Mesenteric fat pad (tissue), 1 donor: Measurements from ENCODE around the gene NTN5. TPM values are rescaled to one million over a fixed set of nuclear protein-coding genes. Genes with fewer than 3 reads are reported as not detected.
"Not testable (repeated sequence)": the region's sequence is repeated elsewhere in the genome, so short reads cannot be mapped to it uniquely, and the experiment has no call there.

Source experiments
- DNase-seq: peaks from one replicate; pipeline ENCODE4 v3.0.0-alpha.2; 2020; ENCODE audit warnings: low spot score
- total RNA-seq: library from RNA; stranded (reverse); fragmentation: NEBNext Ultra II Directional; extraction: Animal tissue kit (Norgen Biotek cat#: 25700); gene quantifications from one replicate; pipeline ENCODE4 v1.2.1, GENCODE V29; 2021
- donor health status: DM: yes; HTN: yes; CAD: no.

Gene NTN5
- total RNA-seq, 1 donor from 2014 or later, result 0.51 TPM

- DNase-seq, result no peak
Observed at GRCh38 chr19:48670699-48671445, 1.9 kb downstream of the NTN5 start.

DNA sequence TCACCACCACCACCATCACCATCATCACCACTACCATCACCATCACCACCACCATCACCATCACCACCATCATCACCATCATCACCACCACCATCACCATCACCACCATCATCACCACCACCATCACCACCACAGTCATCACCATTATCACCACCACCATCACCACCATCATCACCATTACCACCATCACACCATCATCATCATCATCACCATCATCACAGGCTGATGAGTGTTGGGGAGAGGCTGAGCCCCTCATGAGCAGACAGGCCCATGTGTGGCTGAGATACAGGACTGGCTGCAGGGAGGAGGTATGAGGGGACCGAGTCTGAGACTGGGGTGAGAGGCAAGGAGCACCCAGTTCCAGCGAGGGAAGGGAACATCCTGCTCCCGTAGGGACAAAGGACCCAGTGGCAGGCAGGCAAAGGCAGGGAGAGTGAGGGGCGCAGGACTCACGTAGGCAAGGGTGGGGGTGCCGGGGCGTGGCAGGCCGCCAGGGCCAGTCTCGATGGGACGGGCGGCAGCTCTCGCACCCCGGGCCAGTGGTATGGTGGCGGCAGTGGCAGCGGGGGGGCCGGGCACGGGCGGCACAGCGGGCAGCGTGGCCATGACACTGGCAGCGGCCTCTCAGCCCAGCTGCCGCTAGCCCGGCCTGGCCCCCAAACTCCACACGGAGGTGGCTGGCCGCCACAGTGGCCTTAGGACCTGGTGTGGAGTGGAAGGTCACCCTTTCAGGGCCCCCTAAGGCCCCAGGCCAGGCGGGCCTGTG lies 2.7 kb downstream of the NTN5 start:
- DNase-seq, result no peak

DNA sequence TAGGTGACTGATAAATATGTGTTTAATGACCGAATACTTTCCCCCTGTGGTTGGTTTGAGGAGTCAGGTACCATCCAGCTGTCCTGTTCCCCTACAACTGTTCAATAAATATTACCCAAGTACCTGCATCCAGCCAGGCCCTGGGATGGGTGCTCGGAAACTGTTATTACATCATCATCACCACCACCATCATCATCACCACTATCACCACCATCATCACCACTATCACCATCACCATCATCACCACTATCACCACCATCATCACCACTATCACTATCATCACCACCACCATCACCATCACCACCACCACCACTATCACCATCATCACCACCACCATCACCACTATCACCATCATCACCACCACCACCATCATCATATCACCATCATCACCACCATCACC lies 4.1 kb downstream of the NTN5 start:
- DNase-seq, result no peak

- no peak for DNase-seq
Observed at GRCh38 chr19:48668332-48668731, 4.5 kb downstream of the NTN5 start.

DNA sequence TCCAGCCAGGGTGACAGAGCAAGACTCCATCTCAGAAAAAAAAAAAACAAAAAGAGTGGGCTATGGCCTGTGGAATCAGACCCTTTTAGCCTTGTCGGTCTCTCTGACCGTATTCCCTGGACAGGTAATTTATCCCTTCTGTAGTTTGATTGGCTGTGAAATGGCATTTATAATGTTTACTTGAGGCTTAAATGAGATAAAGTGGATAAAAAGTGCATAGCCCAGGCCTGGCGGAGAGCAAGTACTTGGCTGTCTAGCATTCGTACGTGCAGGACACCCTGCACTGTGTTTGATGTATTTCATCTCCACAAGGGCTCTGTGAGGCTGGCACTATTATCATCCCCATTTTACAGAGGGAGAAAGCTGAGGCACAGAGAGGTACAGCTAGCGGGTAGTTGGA lies 7.0 kb downstream of the NTN5 start:
- DNase-seq, result no peak

GRCh38 chr19:48664476-48664875 lies 8.3 kb downstream of the NTN5 start:
- no peak for DNase-seq

- DNase-seq, result no peak
Observed at GRCh38 chr19:48663667-48664066, 9.2 kb downstream of the NTN5 start.

GRCh38 chr19:48661711-48662090 lies 11.1 kb downstream of the NTN5 start:
- no peak for DNase-seq

DNA sequence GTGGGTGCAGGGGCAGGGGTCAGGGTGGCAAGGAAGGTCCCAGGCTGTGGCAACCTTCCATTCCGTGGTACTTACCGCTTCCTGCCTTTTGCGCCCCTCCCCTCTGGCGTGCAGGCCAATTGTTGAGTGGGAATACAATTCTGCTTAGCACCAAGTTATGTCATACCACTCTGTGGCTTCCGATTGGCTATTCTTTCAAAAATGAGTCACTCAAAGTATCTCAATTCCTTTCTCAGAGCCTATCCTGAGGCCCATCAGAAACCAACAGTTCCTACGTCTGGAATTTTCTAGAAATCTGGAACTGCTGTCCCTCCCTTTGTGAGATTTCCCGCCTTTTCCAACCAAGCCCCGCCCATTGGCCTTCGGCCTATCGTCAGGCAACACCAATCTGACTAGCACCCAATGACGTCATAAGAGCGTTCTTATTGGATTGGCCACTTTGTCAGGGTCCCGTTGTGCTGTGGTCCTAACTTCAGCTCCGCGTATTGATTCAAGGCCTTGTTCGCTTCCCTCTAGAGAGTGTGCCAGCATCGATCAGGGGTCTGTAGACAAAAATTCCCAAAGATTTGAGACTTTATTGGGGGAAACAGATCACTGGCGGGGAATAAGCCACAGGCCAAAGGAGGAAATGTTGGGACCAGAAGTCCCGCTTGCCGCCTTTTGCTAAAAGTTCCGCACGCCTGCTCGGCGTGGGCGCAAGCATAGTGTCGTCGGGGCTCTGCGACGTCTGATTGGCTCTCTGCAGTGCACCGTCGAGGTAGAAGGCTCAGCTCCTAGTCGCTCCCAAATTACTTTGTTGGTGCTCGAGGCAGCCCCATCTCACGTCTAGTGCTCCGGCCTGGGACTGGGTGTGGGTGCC lies 11.7 kb downstream of the NTN5 start:
- DNase-seq, result no peak

DNA sequence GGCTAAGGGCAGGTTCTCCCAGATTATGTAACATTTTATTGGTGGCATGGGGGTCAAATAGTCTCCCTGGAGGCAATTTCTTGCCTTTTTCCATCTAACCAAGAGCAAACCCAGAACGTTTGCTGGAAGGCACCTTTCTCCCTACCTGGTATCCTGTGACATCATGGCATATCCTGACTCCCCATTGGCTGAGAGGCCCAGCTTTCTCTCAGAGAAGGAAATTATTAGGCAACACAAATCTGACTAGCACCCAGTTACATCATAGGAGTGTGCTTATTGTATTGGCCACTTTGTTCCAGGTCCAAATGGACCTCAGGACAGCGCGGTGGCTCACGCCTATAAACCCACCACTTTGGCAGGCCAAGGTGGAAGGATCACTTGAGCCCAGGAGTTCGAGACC lies 13.0 kb downstream of the NTN5 start:
- no peak for DNase-seq

- DNase-seq, result no peak
Observed at GRCh38 chr19:48658483-48658882, 14.3 kb downstream of the NTN5 start.

- DNase-seq, result not testable (repeated sequence)
Observed at GRCh38 chr19:48657828-48658227, 15.0 kb downstream of the NTN5 start.

- no peak for DNase-seq
Observed at GRCh38 chr19:48656840-48657474, 15.9 kb downstream of the NTN5 start.

- DNase-seq, result no peak
Observed at GRCh38 chr19:48654299-48655059, 18.3 kb downstream of the NTN5 start.

GRCh38 chr19:48651683-48652048 lies 21.2 kb downstream of the NTN5 start:
- no peak for DNase-seq

DNA sequence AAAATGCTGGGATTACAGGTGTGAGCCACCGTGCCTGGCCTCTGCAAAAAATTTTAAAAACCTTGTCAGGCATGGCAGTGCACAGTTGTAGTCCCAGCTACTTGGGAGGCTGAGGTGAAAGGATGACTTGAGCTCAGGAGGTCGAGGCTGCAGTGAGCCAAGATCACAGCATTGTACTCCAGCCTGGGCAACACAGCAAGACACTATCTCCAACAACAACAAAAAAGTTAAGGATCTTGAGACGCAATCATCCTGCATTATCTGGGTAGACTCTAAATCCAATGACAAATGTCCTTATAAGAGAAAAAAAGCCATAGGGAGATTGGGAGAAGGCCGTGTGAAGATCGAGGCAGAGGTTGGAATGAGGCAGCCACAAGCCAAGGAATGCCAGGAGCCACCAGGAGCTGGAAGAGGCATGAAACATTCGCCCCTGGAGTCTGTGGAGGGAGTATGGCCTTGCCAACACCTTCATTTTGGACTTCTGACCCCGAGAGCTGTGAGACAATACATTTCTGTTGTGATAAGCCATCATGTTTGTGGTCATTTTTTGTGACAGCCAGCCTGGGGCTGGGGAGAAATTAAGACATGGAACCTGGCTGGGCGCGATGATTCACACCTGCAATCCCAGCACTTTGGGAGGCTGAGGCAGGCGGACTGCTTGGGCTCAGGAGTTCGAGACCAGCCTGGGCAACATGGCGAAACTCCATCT lies 21.7 kb downstream of the NTN5 start:
- DNase-seq, result no peak

GRCh38 chr19:48648134-48648533 lies 24.7 kb downstream of the NTN5 start:
- no peak for DNase-seq

GRCh38 chr19:48646722-48647216 lies 26.0 kb downstream of the NTN5 start:
- DNase-seq, result no peak

DNA sequence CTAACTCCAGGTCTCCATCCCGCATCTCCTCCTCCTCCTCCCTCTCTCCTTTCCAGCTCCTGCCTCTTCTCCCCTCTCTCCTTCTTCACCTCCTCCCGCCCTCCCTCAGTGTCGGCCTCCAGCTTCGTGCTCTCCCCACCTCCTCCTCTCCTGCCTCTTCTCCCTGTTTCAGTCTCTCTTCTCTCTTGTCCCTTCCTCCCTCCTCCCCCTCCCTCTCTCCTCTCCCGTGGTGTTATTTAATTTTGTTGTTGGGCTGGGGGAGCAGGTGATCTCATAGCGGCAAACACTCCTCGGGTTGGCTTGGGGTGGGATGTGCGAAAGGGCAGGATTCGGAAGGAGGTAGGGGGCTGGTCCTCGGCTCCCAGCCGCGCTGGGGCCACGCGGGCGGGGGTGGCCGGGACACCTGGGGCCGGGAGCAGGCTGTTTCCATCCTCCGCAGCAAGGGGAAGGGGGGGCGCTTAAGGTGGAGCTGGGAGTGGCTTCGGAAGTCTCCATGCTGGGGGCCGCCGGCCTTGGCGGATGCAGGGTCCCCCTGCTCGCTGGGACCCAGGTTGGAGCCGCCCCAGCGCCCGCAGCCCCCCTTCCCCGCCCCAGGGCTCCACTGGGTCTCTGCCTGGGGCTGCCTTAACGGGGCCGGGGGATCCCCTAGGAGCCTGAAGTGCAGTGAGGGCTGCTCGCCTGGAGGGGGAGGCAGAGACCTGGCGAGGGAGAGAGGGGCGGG lies 26.7 kb downstream of the NTN5 start, which contains the start of gene CA11:
Gene CA11 (minus strand): TSS at position 187 of the 721 bp plus-strand sequence. CDS start 555 bp downstream, outside the sequence.
- DNase-seq, result no peak
